Stimulated activated effector memory CD8-positive, alpha-beta T cell treated with anti-CD3 and anti-CD28 coated beads, Interleukin-12 subunit alpha, Interleukin-12 subunit beta, amount 100 ng/mL, for 72 hours (primary cell): ENCODE results near the gene CEACAM1.
A peak's percentile ranks its signal among the peaks of the same experiment; 100 is the strongest.
"Not testable (repeated sequence)": the region's sequence is repeated elsewhere in the genome, so short reads cannot be mapped to it uniquely, and the experiment has no call there.

ENCODE experiments used
- ATAC-seq: fragments of 150-1000 bp; cut with Tn5 transposase; 2 replicates; pipeline ENCODE4 v1.10.0; 2021
- DNase-seq, 2 donors: peaks; one replicate each; pipeline ENCODE4 v3.0.0; 2021 to 2022; ENCODE audit warnings: low spot score in 2 of 2
- H3K27ac Mint-ChIP-seq: one replicate; pipeline ENCODE4 v1.8.0; 2022; ENCODE audit warnings: mild to moderate bottlenecking, mixed read lengths
- H3K36me3 Mint-ChIP-seq: one replicate; pipeline ENCODE4 v1.8.0; 2022; ENCODE audit warnings: mild to moderate bottlenecking, mixed read lengths
- H3K4me1 Mint-ChIP-seq: one replicate; pipeline ENCODE4 v1.8.0; 2022; ENCODE audit warnings: mixed read lengths
- H3K4me3 Mint-ChIP-seq: one replicate; pipeline ENCODE4 v1.8.0; 2022; ENCODE audit warnings: mild to moderate bottlenecking, mixed read lengths
- H3K9me3 Mint-ChIP-seq: one replicate; pipeline ENCODE4 v1.8.0; 2022; ENCODE audit warnings: mixed read lengths

Gene CEACAM1

GRCh38 chr19:42528354-42529247 lies at the start of gene CEACAM1:
Gene CEACAM1, minus strand, starts transcription at chr19:42528481. Its CDS starts 107 bp downstream, at chr19:42528374.
- peak within 1 kb of the TSS; percentile 63 for H3K4me3 Mint-ChIP-seq
- peaks cover 21% of the 10 kb centered on the region for H3K4me1 Mint-ChIP-seq
- no peaks in the 10 kb centered on the region for H3K9me3 Mint-ChIP-seq
- DNase-seq (no peak), ATAC-seq (peak; percentile 67)
- peak within 1 kb of the TSS; percentile 89 for H3K27ac Mint-ChIP-seq
- no peaks in the 10 kb centered on the region for H3K36me3 Mint-ChIP-seq

GRCh38 chr19:42577016-42577415 lies 48.7 kb upstream of the CEACAM1 start:
- no peak for DNase-seq
- Mint-ChIP-seq H3K9me3 (no peaks in the 10 kb centered on the region), H3K27ac (no peak overlapping the region), H3K4me1 (no peaks in the 10 kb centered on the region), H3K4me3 (no peak overlapping the region), H3K36me3 (no peaks in the 10 kb centered on the region)
- no peak for ATAC-seq

GRCh38 chr19:42576241-42576640 lies 48.0 kb upstream of the CEACAM1 start:
- Mint-ChIP-seq H3K4me1 (no peaks in the 10 kb centered on the region), H3K36me3 (no peaks in the 10 kb centered on the region), H3K27ac (no peak overlapping the region), H3K4me3 (no peak overlapping the region), H3K9me3 (no peaks in the 10 kb centered on the region)
- DNase-seq (no peak), ATAC-seq (no peak)

- DNase-seq = no peak
- Mint-ChIP-seq H3K9me3 (no peaks in the 10 kb centered on the region), H3K36me3 (no peaks in the 10 kb centered on the region), H3K4me3 (no peak overlapping the region), H3K4me1 (no peaks in the 10 kb centered on the region), H3K27ac (no peak overlapping the region)
- no peak for ATAC-seq
These were observed 45.4 kb upstream of the CEACAM1 start for GRCh38 chr19:42573642-42574041.

- ATAC-seq (no peak), DNase-seq (no peak)
- H3K4me1 Mint-ChIP-seq = no peaks in the 10 kb centered on the region
- no peak overlapping the region for H3K27ac Mint-ChIP-seq
- no peaks in the 10 kb centered on the region for H3K9me3 Mint-ChIP-seq
- no peak overlapping the region for H3K4me3 Mint-ChIP-seq
- H3K36me3 Mint-ChIP-seq = no peaks in the 10 kb centered on the region
These were observed 42.8 kb upstream of the CEACAM1 start for GRCh38 chr19:42571116-42571515.

- no peak overlapping the region for H3K27ac Mint-ChIP-seq
- H3K4me1 Mint-ChIP-seq = no peaks in the 10 kb centered on the region
- no peaks in the 10 kb centered on the region for H3K36me3 Mint-ChIP-seq
- H3K4me3 Mint-ChIP-seq = no peak overlapping the region
- no peaks in the 10 kb centered on the region for H3K9me3 Mint-ChIP-seq
- DNase-seq = no peak
- ATAC-seq = no peak
These were observed 40.9 kb upstream of the CEACAM1 start for GRCh38 chr19:42569193-42569592.

GRCh38 chr19:42568006-42568405 lies 39.7 kb upstream of the CEACAM1 start:
- no peak overlapping the region for H3K27ac Mint-ChIP-seq
- DNase-seq = no peak
- no peaks in the 10 kb centered on the region for H3K9me3 Mint-ChIP-seq
- H3K4me1 Mint-ChIP-seq = peaks cover 6% of the 10 kb centered on the region
- no peak for ATAC-seq
- no peaks in the 10 kb centered on the region for H3K36me3 Mint-ChIP-seq
- H3K4me3 Mint-ChIP-seq = no peak overlapping the region

GRCh38 chr19:42567567-42567966 lies 39.3 kb upstream of the CEACAM1 start:
- no peak for ATAC-seq
- Mint-ChIP-seq H3K36me3 (no peaks in the 10 kb centered on the region), H3K4me3 (no peak overlapping the region), H3K27ac (no peak overlapping the region), H3K9me3 (no peaks in the 10 kb centered on the region), H3K4me1 (peaks cover 6% of the 10 kb centered on the region)
- DNase-seq = no peak

- Mint-ChIP-seq H3K27ac (no peak overlapping the region), H3K9me3 (no peaks in the 10 kb centered on the region), H3K4me3 (no peak overlapping the region), H3K4me1 (peaks cover 6% of the 10 kb centered on the region), H3K36me3 (no peaks in the 10 kb centered on the region)
- DNase-seq = no peak
- peak; percentile 73 for ATAC-seq
These were observed 35.3 kb upstream of the CEACAM1 start for GRCh38 chr19:42563352-42564210.

- no peaks in the 10 kb centered on the region for H3K9me3 Mint-ChIP-seq
- peaks cover 6% of the 10 kb centered on the region for H3K4me1 Mint-ChIP-seq
- no peak overlapping the region for H3K4me3 Mint-ChIP-seq
- H3K27ac Mint-ChIP-seq = no peak overlapping the region
- no peak for ATAC-seq
- DNase-seq = no peak
- no peaks in the 10 kb centered on the region for H3K36me3 Mint-ChIP-seq
These were observed 33.2 kb upstream of the CEACAM1 start for GRCh38 chr19:42561512-42561911.

GRCh38 chr19:42560731-42561130 lies 32.5 kb upstream of the CEACAM1 start:
- Mint-ChIP-seq H3K27ac (no peak overlapping the region), H3K4me3 (no peak overlapping the region), H3K36me3 (no peaks in the 10 kb centered on the region), H3K9me3 (no peaks in the 10 kb centered on the region), H3K4me1 (peaks cover 6% of the 10 kb centered on the region)
- no peak for DNase-seq
- ATAC-seq = no peak

- H3K4me3 Mint-ChIP-seq = no peak overlapping the region
- DNase-seq = no peak
- peaks cover 5% of the 10 kb centered on the region for H3K4me1 Mint-ChIP-seq
- no peak overlapping the region for H3K27ac Mint-ChIP-seq
- H3K9me3 Mint-ChIP-seq = no peaks in the 10 kb centered on the region
- ATAC-seq = no peak
- no peaks in the 10 kb centered on the region for H3K36me3 Mint-ChIP-seq
These were observed 30.3 kb upstream of the CEACAM1 start for GRCh38 chr19:42558450-42559150.

- not testable (repeated sequence) for H3K36me3 Mint-ChIP-seq, H3K4me3 Mint-ChIP-seq, DNase-seq, H3K4me1 Mint-ChIP-seq, ATAC-seq, H3K9me3 Mint-ChIP-seq
- H3K27ac Mint-ChIP-seq = peak overlapping the region; percentile 24
These were observed 29.1 kb upstream of the CEACAM1 start for GRCh38 chr19:42557386-42557871.

GRCh38 chr19:42555801-42556200 lies 27.5 kb upstream of the CEACAM1 start:
- H3K4me1 Mint-ChIP-seq = no peaks in the 10 kb centered on the region
- H3K36me3 Mint-ChIP-seq = no peaks in the 10 kb centered on the region
- DNase-seq = no peak
- H3K4me3 Mint-ChIP-seq = no peak overlapping the region
- ATAC-seq = no peak
- peak overlapping the region; percentile 38 for H3K27ac Mint-ChIP-seq
- H3K9me3 Mint-ChIP-seq = no peaks in the 10 kb centered on the region

GRCh38 chr19:42555317-42555716 lies 27.0 kb upstream of the CEACAM1 start:
- no peaks in the 10 kb centered on the region for H3K4me1 Mint-ChIP-seq
- DNase-seq = no peak
- H3K9me3 Mint-ChIP-seq = no peaks in the 10 kb centered on the region

More at GRCh38 chr19:42555317-42555716, 27.0 kb upstream of the CEACAM1 start:
- Mint-ChIP-seq H3K4me3 (no peak overlapping the region), H3K27ac (no peak overlapping the region), H3K36me3 (no peaks in the 10 kb centered on the region)
- ATAC-seq = no peak
